Liver (tissue), 9 donors: ENCODE data around the gene CACNA1D. TPM values are rescaled to one million over a fixed set of nuclear protein-coding genes. Genes with fewer than 3 reads are reported as not detected.

ENCODE experiments used
- DNase-seq: peaks from one replicate; pipeline ENCODE4 v3.0.0-alpha.2; 2017; ENCODE audit warnings: low spot score
- H3K27ac ChIP-seq, 2 donors: one replicate each; pipeline ENCODE4 v1.7.0; 2013; ENCODE audit warnings: inconsistent platforms in 2 of 2, low read length in 2 of 2, control low read depth in 1 of 2, low read depth in 1 of 2, mild to moderate bottlenecking in 1 of 2
- H3K27me3 ChIP-seq, 4 donors: one replicate each; pipeline versions ENCODE4 v1.6.1 to v1.7.0; 2013; ENCODE audit warnings: low read length in 3 of 4, inconsistent platforms in 1 of 4, mild to moderate bottlenecking in 1 of 4, moderate library complexity in 1 of 4; ENCODE audit not compliant: control insufficient read depth in 4 of 4, insufficient read depth in 4 of 4
- H3K36me3 ChIP-seq, 4 donors: one replicate each; pipeline versions ENCODE4 v1.6.1 to v1.7.0; 2013; ENCODE audit warnings: low read length in 3 of 4, mild to moderate bottlenecking in 3 of 4, low read depth in 1 of 4, moderate library complexity in 1 of 4; ENCODE audit not compliant: control insufficient read depth in 4 of 4, insufficient read depth in 3 of 4
- H3K4me1 ChIP-seq, 4 donors: one replicate each; pipeline versions ENCODE4 v1.6.1 to v1.7.0; 2013; ENCODE audit warnings: low read length in 3 of 4, mild to moderate bottlenecking in 3 of 4, moderate library complexity in 1 of 4; ENCODE audit not compliant: control insufficient read depth in 4 of 4, insufficient read depth in 4 of 4
- H3K4me3 ChIP-seq, 3 donors: one replicate each; pipeline versions ENCODE4 v1.6.1 to v1.7.0; 2013; ENCODE audit warnings: low read length in 3 of 3, control low read depth in 1 of 3, low read depth in 1 of 3, mild to moderate bottlenecking in 1 of 3
- H3K9ac ChIP-seq, 2 donors: one replicate each; pipeline ENCODE4 v1.7.0; 2013; ENCODE audit warnings: low read length in 2 of 2, mild to moderate bottlenecking in 2 of 2, moderate library complexity in 2 of 2, control low read depth in 1 of 2, low read depth in 1 of 2
- H3K9me3 ChIP-seq, 4 donors: one replicate each; pipeline versions ENCODE4 v1.6.1 to v1.7.0; 2013; ENCODE audit warnings: low read length in 3 of 4; ENCODE audit not compliant: control insufficient read depth in 4 of 4
- EGR1 ChIP-seq, 2 donors: IDR thresholded peaks; 2 replicates each; pipeline ENCODE4 v1.6.1; 2016 to 2018; ENCODE audit warnings: antibody characterized with exemption in 2 of 2, low read depth in 2 of 2
- FOXA2 ChIP-seq: IDR thresholded peaks from 2 replicates; pipeline ENCODE4 v1.6.1; 2016; ENCODE audit warnings: antibody characterized with exemption
- GABPA ChIP-seq, 2 donors: IDR thresholded peaks in 1 of 2; conservative IDR thresholded peaks in 1 of 2; 2 replicates each; pipeline ENCODE4 v1.6.1; 2016; ENCODE audit warnings: antibody characterized with exemption in 2 of 2, mild to moderate bottlenecking in 1 of 2, moderate library complexity in 1 of 2
- HNF4A ChIP-seq, 2 donors: conservative IDR thresholded peaks; 2 replicates each; pipeline ENCODE4 v1.6.1; 2016; ENCODE audit warnings: antibody characterized with exemption in 2 of 2, mild to moderate bottlenecking in 2 of 2
- HNF4G ChIP-seq: IDR thresholded peaks from 2 replicates; pipeline ENCODE4 v1.6.1; 2016; ENCODE audit warnings: antibody characterized with exemption
- JUND ChIP-seq, 2 donors: IDR thresholded peaks; 2 replicates each; pipeline ENCODE4 v1.6.1; 2016; ENCODE audit warnings: antibody characterized with exemption in 2 of 2
- NR2F2 ChIP-seq: IDR thresholded peaks from 2 replicates; pipeline ENCODE4 v1.6.1; 2016; ENCODE audit warnings: antibody characterized with exemption
- RAD21 ChIP-seq, 2 donors: IDR thresholded peaks; 2 replicates each; pipeline ENCODE4 v1.6.1; 2016; ENCODE audit warnings: antibody characterized with exemption in 2 of 2, mild to moderate bottlenecking in 2 of 2
- RXRA ChIP-seq, 2 donors: IDR thresholded peaks; 2 replicates each; pipeline ENCODE4 v1.6.1; 2017 to 2018; ENCODE audit warnings: antibody characterized with exemption in 2 of 2, mild to moderate bottlenecking in 1 of 2
- SP1 ChIP-seq: IDR thresholded peaks from 2 replicates; pipeline ENCODE4 v1.6.1; 2018; ENCODE audit warnings: antibody characterized with exemption, mild to moderate bottlenecking
- TAF1 ChIP-seq: conservative IDR thresholded peaks from 2 replicates; pipeline ENCODE4 v1.6.1; 2016; ENCODE audit warnings: antibody characterized with exemption, mild to moderate bottlenecking
- YY1 ChIP-seq: IDR thresholded peaks from 2 replicates; pipeline ENCODE4 v1.6.1; 2016; ENCODE audit warnings: antibody characterized with exemption, mild to moderate bottlenecking
- WGBS: extraction: QIAGEN DNeasy Blood & Tissue Kit; methylation state at CpG from one replicate; pipeline ENCODE4 v1.1.7; 2013; 5-methylcytosine and 5-hydroxymethylcytosine counted together
- polyA plus RNA-seq, 2 donors: library from polyadenylated mRNA; stranded (reverse) in 1 of 2; unstranded in 1 of 2; fragments of 200-250 nt in 1 of 2; fragments of >200 nt in 1 of 2; fragmentation: Nextera tagmentation in 1 of 2; extraction: Ambion mirVana in 1 of 2; gene quantifications; one replicate each; pipeline versions ENCODE4 v1.2.1 to v1.2.3, GENCODE V29; 2013 to 2015
- total RNA-seq, 2 donors: library from RNA; depleted of rRNA; stranded (reverse); fragments of >200 nt; gene quantifications; one replicate each; pipeline ENCODE4 v1.2.3, GENCODE V29; 2014
- TF ChIP-seq, protein P1 (sequence below): fragments of 150-350 bp; IDR thresholded peaks from 2 replicates; pipeline ENCODE4 v1.5.1; 2017; ENCODE audit warnings: improper control_type of control experiment, low read depth, low read length; ENCODE audit not compliant: missing input control
- TF ChIP-seq, protein P2 (sequence below): IDR thresholded peaks from 2 replicates; pipeline ENCODE4 v1.6.1; 2016; ENCODE audit warnings: antibody characterized with exemption
- TF ChIP-seq, protein P3 (sequence below): IDR thresholded peaks from 2 replicates; pipeline ENCODE4 v1.6.1; 2016; ENCODE audit warnings: antibody characterized with exemption
- TF ChIP-seq, protein P4 (sequence below): IDR thresholded peaks from 2 replicates; pipeline ENCODE4 v1.6.1; 2016; ENCODE audit warnings: antibody characterized with exemption
- donor health status: healthy.
- donor health status: healthy.
- donor health status: healthy.
- donor health status: healthy.
- donor health status: healthy.

CACNA1D gene
- total and polyA plus RNA-seq, 4 donors = 1.8 to 18.9 (median 3.4) TPM

DNA sequence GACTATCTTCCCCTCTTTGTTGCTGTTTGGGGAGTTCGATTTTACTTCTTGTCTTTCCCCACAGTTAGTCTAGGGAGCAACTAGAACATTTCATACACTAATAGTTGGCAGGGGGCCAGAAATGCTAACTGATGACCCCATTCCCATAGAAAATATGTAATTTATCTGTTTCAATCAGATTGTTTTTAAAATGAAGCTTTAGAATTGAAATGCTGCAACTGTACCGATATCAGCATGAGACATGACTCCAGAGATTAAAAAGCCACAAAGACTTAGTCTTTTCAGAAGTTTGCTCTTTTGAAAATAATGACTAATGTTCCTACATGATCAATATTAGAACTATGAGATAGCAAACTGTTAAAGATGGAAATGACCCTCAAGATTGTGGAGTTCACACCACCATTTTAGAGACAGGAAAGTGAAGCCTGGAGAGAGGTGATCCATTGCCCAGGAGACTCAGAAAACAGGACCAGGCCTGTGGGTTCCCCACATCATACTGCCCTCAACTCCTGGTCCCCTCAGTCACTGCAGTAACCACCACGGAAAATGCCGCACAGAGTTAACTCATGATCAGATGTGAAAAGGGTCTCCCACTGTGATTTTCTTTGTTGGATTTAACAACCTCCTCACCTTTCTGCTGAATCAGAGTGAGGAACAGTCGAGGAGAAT is 221.5 kb downstream of the CACNA1D start:
- H3K4me3 ChIP-seq = no peak overlapping the region
- H3K27ac ChIP-seq = no peak overlapping the region
- H3K9ac ChIP-seq = no peak overlapping the region
- H3K27me3 ChIP-seq = no peaks in the 10 kb centered on the region
- no peaks in the 10 kb centered on the region for H3K36me3 ChIP-seq
- TF ChIP-seq, protein P1, sequence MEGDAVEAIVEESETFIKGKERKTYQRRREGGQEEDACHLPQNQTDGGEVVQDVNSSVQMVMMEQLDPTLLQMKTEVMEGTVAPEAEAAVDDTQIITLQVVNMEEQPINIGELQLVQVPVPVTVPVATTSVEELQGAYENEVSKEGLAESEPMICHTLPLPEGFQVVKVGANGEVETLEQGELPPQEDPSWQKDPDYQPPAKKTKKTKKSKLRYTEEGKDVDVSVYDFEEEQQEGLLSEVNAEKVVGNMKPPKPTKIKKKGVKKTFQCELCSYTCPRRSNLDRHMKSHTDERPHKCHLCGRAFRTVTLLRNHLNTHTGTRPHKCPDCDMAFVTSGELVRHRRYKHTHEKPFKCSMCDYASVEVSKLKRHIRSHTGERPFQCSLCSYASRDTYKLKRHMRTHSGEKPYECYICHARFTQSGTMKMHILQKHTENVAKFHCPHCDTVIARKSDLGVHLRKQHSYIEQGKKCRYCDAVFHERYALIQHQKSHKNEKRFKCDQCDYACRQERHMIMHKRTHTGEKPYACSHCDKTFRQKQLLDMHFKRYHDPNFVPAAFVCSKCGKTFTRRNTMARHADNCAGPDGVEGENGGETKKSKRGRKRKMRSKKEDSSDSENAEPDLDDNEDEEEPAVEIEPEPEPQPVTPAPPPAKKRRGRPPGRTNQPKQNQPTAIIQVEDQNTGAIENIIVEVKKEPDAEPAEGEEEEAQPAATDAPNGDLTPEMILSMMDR = no peak
- TF ChIP-seq, protein P2, sequence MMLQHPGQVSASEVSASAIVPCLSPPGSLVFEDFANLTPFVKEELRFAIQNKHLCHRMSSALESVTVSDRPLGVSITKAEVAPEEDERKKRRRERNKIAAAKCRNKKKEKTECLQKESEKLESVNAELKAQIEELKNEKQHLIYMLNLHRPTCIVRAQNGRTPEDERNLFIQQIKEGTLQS = no peak
- no peak for TF ChIP-seq YY1
- TF ChIP-seq, protein P3, sequence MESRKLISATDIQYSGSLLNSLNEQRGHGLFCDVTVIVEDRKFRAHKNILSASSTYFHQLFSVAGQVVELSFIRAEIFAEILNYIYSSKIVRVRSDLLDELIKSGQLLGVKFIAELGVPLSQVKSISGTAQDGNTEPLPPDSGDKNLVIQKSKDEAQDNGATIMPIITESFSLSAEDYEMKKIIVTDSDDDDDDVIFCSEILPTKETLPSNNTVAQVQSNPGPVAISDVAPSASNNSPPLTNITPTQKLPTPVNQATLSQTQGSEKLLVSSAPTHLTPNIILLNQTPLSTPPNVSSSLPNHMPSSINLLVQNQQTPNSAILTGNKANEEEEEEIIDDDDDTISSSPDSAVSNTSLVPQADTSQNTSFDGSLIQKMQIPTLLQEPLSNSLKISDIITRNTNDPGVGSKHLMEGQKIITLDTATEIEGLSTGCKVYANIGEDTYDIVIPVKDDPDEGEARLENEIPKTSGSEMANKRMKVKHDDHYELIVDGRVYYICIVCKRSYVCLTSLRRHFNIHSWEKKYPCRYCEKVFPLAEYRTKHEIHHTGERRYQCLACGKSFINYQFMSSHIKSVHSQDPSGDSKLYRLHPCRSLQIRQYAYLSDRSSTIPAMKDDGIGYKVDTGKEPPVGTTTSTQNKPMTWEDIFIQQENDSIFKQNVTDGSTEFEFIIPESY = no peak
- TF ChIP-seq EGR1 (IDR thresholded peaks at IDR 0.05; ENCODE audit: low read depth in 2 of 2) = no peak
- no peak for TF ChIP-seq JUND (IDR thresholded peaks at IDR 0.05)
- TF ChIP-seq FOXA2 = no peak
- TF ChIP-seq GABPA (IDR thresholded peaks at IDR 0.05 in 1 of 2, conservative IDR thresholded peaks at IDR 0.05 in 1 of 2) = no peak
- no peak for TF ChIP-seq NR2F2
- TF ChIP-seq HNF4G = no peak
- TF ChIP-seq RXRA (IDR thresholded peaks at IDR 0.05) = no peak
- no peak for TF ChIP-seq TAF1
- TF ChIP-seq RAD21 (IDR thresholded peaks at IDR 0.05) = no peak
- TF ChIP-seq HNF4A (conservative IDR thresholded peaks at IDR 0.05) = no peak
- TF ChIP-seq SP1 = no peak
- TF ChIP-seq, protein P4, sequence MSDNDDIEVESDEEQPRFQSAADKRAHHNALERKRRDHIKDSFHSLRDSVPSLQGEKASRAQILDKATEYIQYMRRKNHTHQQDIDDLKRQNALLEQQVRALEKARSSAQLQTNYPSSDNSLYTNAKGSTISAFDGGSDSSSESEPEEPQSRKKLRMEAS = no peak
- no peaks in the 10 kb centered on the region for H3K9me3 ChIP-seq
- H3K4me1 ChIP-seq = no peaks in the 10 kb centered on the region
- no peak for DNase-seq
- 86% methylated on average over 5 of the region's 5 CpGs for WGBS

DNA sequence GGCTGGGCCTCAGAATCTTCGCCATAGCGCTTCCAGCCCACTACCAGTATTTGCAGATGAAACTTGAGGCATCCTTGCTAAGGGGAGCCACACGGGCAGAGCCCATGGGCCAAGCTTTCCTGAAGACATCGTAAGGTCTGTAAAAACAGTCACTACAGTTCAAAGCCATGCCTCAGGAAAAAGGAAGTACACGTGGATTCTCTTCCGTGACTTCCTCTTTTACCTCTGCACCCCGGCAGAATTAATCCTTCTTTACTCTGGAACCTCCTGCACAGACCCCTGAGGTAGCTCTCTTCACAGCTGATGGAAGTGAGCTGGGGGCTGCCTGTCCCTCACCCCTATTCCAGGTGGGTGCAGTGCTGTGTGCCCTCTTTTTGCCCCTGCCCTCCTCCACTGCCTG is 222.6 kb downstream of the CACNA1D start:
- Histone ChIP-seq H3K36me3 (no peaks in the 10 kb centered on the region), H3K4me1 (no peaks in the 10 kb centered on the region), H3K27me3 (no peaks in the 10 kb centered on the region), H3K9me3 (no peaks in the 10 kb centered on the region), H3K9ac (no peak overlapping the region), H3K27ac (no peak overlapping the region), H3K4me3 (no peak overlapping the region)
- TF ChIP-seq SP1 = no peak
- WGBS = 75% methylated on average over 7 of the region's 7 CpGs
- DNase-seq = no peak
